VCaP (cell line): Measurements from ENCODE around the gene CNGB1.

Experiments
- H3K27ac ChIP-seq: fragments of 450-650 bp; 2 replicates; pipeline ENCODE4 v1.5.1; 2017
- TF ChIP-seq, protein P1 (sequence below): fragments of 450-650 bp; conservative IDR thresholded peaks from 2 replicates; pipeline ENCODE4 v1.5.1; 2017; ENCODE audit warnings: mild to moderate bottlenecking, moderate library complexity

CNGB1 gene

GRCh38 chr16:57941016-57941664 is 29.8 kb downstream of the CNGB1 start:
- TF ChIP-seq, protein P1, sequence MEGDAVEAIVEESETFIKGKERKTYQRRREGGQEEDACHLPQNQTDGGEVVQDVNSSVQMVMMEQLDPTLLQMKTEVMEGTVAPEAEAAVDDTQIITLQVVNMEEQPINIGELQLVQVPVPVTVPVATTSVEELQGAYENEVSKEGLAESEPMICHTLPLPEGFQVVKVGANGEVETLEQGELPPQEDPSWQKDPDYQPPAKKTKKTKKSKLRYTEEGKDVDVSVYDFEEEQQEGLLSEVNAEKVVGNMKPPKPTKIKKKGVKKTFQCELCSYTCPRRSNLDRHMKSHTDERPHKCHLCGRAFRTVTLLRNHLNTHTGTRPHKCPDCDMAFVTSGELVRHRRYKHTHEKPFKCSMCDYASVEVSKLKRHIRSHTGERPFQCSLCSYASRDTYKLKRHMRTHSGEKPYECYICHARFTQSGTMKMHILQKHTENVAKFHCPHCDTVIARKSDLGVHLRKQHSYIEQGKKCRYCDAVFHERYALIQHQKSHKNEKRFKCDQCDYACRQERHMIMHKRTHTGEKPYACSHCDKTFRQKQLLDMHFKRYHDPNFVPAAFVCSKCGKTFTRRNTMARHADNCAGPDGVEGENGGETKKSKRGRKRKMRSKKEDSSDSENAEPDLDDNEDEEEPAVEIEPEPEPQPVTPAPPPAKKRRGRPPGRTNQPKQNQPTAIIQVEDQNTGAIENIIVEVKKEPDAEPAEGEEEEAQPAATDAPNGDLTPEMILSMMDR: no peak
- no peak overlapping the region for H3K27ac ChIP-seq

DNA sequence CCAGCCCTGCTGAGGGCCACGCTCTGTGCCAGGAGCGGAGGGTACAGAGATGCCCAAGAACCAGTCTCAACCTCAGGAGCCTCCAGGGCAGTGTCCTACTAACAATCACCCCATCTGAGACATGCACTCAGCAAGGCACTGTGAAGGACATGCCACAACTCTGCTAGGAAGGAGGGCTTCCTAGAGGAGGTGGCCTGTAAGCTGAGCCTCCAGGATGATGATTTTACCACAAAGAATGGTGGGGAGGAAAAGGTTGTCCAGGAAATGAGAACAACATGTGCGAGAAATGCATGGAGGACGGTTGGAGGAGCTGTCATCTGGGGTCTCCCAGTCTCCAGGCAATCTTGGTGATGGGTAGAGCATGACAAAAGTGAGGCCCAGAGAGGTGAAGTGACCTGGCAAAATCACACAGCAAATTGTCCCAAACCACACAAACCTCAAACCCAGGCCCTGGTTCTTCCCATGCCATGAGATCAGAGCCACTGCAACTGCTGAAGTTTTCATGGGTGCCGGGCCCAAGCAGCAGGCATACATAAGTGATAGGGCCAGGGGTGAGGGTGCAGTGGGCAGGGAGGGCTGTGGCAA is 30.5 kb downstream of the CNGB1 start:
- TF ChIP-seq, protein P1: no peak
- H3K27ac ChIP-seq: no peak overlapping the region

DNA sequence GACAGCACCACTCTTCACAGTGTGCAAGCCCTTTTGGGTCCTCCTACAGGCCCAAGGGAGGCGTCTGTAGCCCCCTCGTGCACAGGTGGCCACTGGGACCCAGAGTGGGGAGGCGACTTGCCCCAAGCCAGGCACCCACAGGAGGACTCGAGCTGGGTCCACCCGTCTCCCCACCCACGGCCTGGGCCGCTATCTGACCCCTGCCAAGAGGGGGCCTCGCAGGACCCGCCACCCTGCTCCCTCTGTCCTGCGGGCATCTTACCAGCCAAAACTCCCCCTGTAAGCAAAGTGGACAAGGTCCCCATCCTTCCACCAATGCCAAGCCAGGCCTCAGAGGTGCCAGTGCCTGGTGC is 31.1 kb downstream of the CNGB1 start:
- no peak overlapping the region for H3K27ac ChIP-seq
- TF ChIP-seq, protein P1: no peak

GRCh38 chr16:57938936-57939871 is 31.7 kb downstream of the CNGB1 start:
- TF ChIP-seq, protein P1: no peak
- H3K27ac ChIP-seq: no peak overlapping the region

DNA sequence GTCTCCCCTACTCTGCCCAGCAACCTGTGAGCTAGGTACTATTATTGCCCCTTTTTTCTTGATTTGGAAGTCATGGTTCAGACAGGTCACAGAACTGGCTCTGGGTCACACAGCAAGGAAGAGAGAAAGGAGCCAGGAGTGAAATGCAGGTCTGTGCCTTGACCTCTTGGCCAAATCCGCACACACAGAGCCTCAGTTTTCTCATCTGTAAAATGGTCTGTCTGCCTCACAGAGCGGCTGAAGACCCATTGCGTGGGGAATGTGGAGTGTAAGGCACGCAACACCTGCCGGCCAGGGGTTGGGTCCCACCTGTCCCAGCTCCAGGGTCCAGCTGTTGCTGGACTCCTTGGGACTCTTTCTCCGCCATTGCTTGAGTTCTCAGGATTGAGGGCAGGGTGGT is 32.4 kb downstream of the CNGB1 start:
- H3K27ac ChIP-seq: no peak overlapping the region
- TF ChIP-seq, protein P1: no peak

DNA sequence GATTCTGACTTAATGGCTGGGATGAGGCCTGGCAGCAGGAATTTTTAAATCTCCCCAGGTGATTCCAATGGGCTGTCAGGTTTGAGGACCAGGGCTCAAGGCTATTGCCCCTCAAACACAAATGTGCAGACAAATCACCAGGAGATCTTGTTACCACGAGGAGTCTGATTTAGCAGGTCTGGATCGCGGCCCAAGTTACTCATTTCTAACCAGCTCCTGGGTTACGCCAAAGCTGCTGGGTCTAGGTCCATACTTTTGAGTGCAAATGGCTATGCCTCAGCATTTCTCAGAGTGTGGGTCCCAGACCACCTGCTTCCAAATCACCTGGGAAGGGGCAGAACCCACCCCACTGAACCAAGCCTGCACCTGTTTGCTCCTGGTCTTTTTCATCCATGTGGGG is 33.1 kb downstream of the CNGB1 start:
- H3K27ac ChIP-seq: no peak overlapping the region
- TF ChIP-seq, protein P1: no peak

DNA sequence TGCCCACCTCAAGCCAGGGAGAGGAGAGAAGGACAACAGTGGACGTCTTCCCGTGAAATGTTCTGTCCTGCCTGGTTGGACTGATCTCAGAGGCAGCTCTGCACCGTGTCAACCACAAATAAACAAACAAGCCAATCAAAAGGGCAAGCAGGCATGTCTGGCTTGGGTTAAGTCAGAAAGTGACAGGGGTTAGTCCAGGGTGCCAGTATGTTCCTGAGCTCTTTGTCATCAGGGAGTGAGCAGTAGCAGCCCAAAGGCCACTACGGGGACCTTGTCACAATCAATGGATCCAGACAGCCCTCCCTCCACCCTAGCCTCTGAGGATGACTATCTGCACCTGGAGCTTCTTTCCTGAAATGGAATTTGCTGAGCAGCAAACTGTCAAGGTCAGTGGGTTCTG is 35.0 kb downstream of the CNGB1 start:
- no peak overlapping the region for H3K27ac ChIP-seq
- TF ChIP-seq, protein P1: no peak
